ENCODE data around the gene ITGB6.

DNA sequence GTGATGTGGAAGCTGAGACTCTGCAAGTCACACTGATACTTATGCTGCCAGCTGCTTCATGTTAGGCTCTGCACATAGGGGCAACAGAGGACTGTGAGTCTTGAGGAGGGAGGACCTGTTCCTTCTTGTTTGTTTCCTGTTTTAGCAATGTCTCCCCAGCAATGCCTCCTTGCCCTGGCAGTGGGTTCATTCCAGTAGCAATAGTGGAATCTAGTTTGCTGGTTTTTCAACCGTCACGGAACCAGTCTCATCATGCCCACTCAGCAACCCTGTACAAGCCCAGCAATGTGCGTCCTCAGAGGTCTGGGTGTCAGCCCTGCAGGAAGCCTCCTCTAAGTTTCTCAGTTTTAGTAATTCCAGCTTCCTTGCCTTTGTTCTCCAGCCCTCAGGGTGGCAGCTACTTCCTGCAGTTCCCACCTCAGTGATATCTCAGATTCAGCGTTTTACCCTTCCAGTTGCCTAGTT lies 20.5 kb upstream of the ITGB6 start:
- TF ChIP-seq CTCF (IDR thresholded peaks at IDR 0.05) (no peak), ZFX (IDR thresholded peaks at IDR 0.05; ENCODE audit: borderline replicate concordance) (no peak)
